ENCODE measurements around the gene CAMK1.

Gene CAMK1

GRCh38 chr3:9769426-9770275, at the start of gene CAMK1:
TSS of gene CAMK1 (minus strand) at chr3:9769947. CDS start at chr3:9767749, 2,198 bp downstream.
- no peak within 1 kb of the TSS for H3K27ac ChIP-seq
- DNase-seq (ENCODE audit: low read depth, low spot score), result no peak

- DNase-seq (ENCODE audit: low read depth, low spot score), result no peak
- H3K27ac ChIP-seq, result no peak overlapping the region
These were observed 49.1 kb upstream of the CAMK1 start for GRCh38 chr3:9818666-9819335.

GRCh38 chr3:9817436-9817835, 47.7 kb upstream of the CAMK1 start:
- DNase-seq (ENCODE audit: low read depth, low spot score), result no peak
- no peak overlapping the region for H3K27ac ChIP-seq

GRCh38 chr3:9815986-9816385, 46.2 kb upstream of the CAMK1 start:
- DNase-seq (ENCODE audit: low read depth, low spot score), result no peak
- H3K27ac ChIP-seq, result no peak overlapping the region

- no peak overlapping the region for H3K27ac ChIP-seq
- DNase-seq (ENCODE audit: low read depth, low spot score), result no peak
These were observed 43.2 kb upstream of the CAMK1 start for GRCh38 chr3:9812870-9813483.

- no peak overlapping the region for H3K27ac ChIP-seq
- DNase-seq (ENCODE audit: low read depth, low spot score), result no peak
These were observed 41.1 kb upstream of the CAMK1 start for GRCh38 chr3:9810846-9811245.

- DNase-seq (ENCODE audit: low read depth, low spot score), result no peak
- peak overlapping the region; percentile 72 for H3K27ac ChIP-seq
These were observed 40.7 kb upstream of the CAMK1 start for GRCh38 chr3:9810433-9810770.

- H3K27ac ChIP-seq, result peak within 1 kb of the TSS; percentile 72
- DNase-seq (ENCODE audit: low read depth, low spot score), result no peak
These were observed 40.1 kb upstream of the CAMK1 start, which contains the start of gene TTLL3 for GRCh38 chr3:9809615-9810432. TSS of gene TTLL3 (plus strand) at chr3:9810262. CDS start at chr3:9810662, 400 bp downstream.

GRCh38 chr3:9809239-9809614, 39.5 kb upstream of the CAMK1 start:
- DNase-seq (ENCODE audit: low read depth, low spot score), result no peak

GRCh38 chr3:9808345-9809037, 38.7 kb upstream of the CAMK1 start:
- peak overlapping the region; percentile 72 for H3K27ac ChIP-seq
- DNase-seq (ENCODE audit: low read depth, low spot score), result no peak

More at GRCh38 chr3:9809239-9809614, 39.5 kb upstream of the CAMK1 start:
- H3K27ac ChIP-seq, result peak overlapping the region; percentile 72

- no peak for DNase-seq (ENCODE audit: low read depth, low spot score)
- H3K27ac ChIP-seq, result peak overlapping the region; percentile 72
These were observed 38.2 kb upstream of the CAMK1 start for GRCh38 chr3:9807981-9808344.

GRCh38 chr3:9806688-9807589, 37.2 kb upstream of the CAMK1 start:
- no peak for DNase-seq (ENCODE audit: low read depth, low spot score)
- peak overlapping the region; percentile 72 for H3K27ac ChIP-seq

GRCh38 chr3:9806137-9806536, 36.4 kb upstream of the CAMK1 start:
- no peak for DNase-seq (ENCODE audit: low read depth, low spot score)
- H3K27ac ChIP-seq, result no peak overlapping the region

GRCh38 chr3:9804996-9805395, 35.2 kb upstream of the CAMK1 start:
- H3K27ac ChIP-seq, result no peak overlapping the region
- DNase-seq (ENCODE audit: low read depth, low spot score), result no peak

- H3K27ac ChIP-seq, result no peak overlapping the region
- no peak for DNase-seq (ENCODE audit: low read depth, low spot score)
These were observed 33.7 kb upstream of the CAMK1 start for GRCh38 chr3:9803494-9803893.

GRCh38 chr3:9800529-9800928, 30.8 kb upstream of the CAMK1 start:
- DNase-seq (ENCODE audit: low read depth, low spot score), result no peak

GRCh38 chr3:9797196-9797945, 27.6 kb upstream of the CAMK1 start:
- H3K27ac ChIP-seq, result no peak overlapping the region
- DNase-seq (ENCODE audit: low read depth, low spot score), result no peak

More at GRCh38 chr3:9800529-9800928, 30.8 kb upstream of the CAMK1 start:
- no peak overlapping the region for H3K27ac ChIP-seq

GRCh38 chr3:9795207-9795606, 25.5 kb upstream of the CAMK1 start:
- no peak overlapping the region for H3K27ac ChIP-seq
- DNase-seq (ENCODE audit: low read depth, low spot score), result no peak
